Aorta (tissue), 5 donors: ENCODE measurements around the gene CDC42EP5. TPM values are rescaled to one million over a fixed set of nuclear protein-coding genes. Genes with fewer than 3 reads are reported as not detected.

ENCODE experiments used
- ATAC-seq: fragments of 200-7000 bp; cut with Tn5 transposase; one replicate; pipeline ENCODE4 v1.9.1; 2022; ENCODE audit warnings: moderate library complexity; ENCODE audit not compliant: low FRiP score
- DNase-seq, 2 donors: peaks; one replicate each; pipeline ENCODE4 v3.0.0-alpha.2; 2020
- H3K27ac ChIP-seq, 2 donors: one replicate each; pipeline ENCODE4 v1.5.1; 2013; ENCODE audit warnings: low read length in 2 of 2, mild to moderate bottlenecking in 2 of 2, moderate library complexity in 2 of 2, control low read depth in 1 of 2, inconsistent platforms in 1 of 2, low read depth in 1 of 2
- H3K27me3 ChIP-seq, 2 donors: one replicate each; pipeline ENCODE4 v1.6.1; 2013; ENCODE audit warnings: control low read depth in 1 of 2, low read length in 1 of 2, mild to moderate bottlenecking in 1 of 2, moderate library complexity in 1 of 2; ENCODE audit not compliant: insufficient read depth in 2 of 2, control insufficient read depth in 1 of 2
- H3K36me3 ChIP-seq, 2 donors: one replicate each; pipeline ENCODE4 v1.6.1; 2013; ENCODE audit warnings: control low read depth in 1 of 2, low read length in 1 of 2, mild to moderate bottlenecking in 1 of 2; ENCODE audit not compliant: insufficient read depth in 2 of 2, control insufficient read depth in 1 of 2
- H3K4me1 ChIP-seq, 2 donors: one replicate each; pipeline ENCODE4 v1.6.1; 2013; ENCODE audit warnings: low read length in 2 of 2, control low read depth in 1 of 2, mild to moderate bottlenecking in 1 of 2, moderate library complexity in 1 of 2; ENCODE audit not compliant: insufficient read depth in 2 of 2, control insufficient read depth in 1 of 2
- H3K4me3 ChIP-seq, 2 donors: one replicate each; pipeline ENCODE4 v1.5.1; 2013; ENCODE audit warnings: low read length in 2 of 2, control low read depth in 1 of 2, mild to moderate bottlenecking in 1 of 2
- H3K9me3 ChIP-seq: one replicate; pipeline ENCODE4 v1.6.1; 2013; ENCODE audit warnings: mild to moderate bottlenecking, low read length; ENCODE audit not compliant: control insufficient read depth
- WGBS, 2 donors: extraction: QIAGEN DNeasy Blood & Tissue Kit; methylation state at CpG; one replicate each; pipeline ENCODE4 v1.1.7; 2013; 5-methylcytosine and 5-hydroxymethylcytosine counted together
- intact Hi-C, 2 donors: fragments of 100-400 bp; cut with DNase I; formaldehyde crosslinking; loops; one replicate each; pipeline versions ENCODE4 v1.14.2 to v1.15.0; 2022
- polyA plus RNA-seq, 2 donors: library from polyadenylated mRNA; stranded (reverse); fragments of 200-250 nt; gene quantifications; one replicate each; pipeline ENCODE4 v1.2.3, GENCODE V29; 2013
- total RNA-seq, 2 donors: library from RNA; stranded (reverse); fragmentation: NEBNext Ultra II Directional; extraction: Animal tissue kit (Norgen Biotek cat#: 25700); gene quantifications; one replicate each; pipeline ENCODE4 v1.2.1, GENCODE V29; 2021
- donor health status: healthy with polysubstance abuse.
- donor health status: Bipolar disorder and iron deficiency.
- donor health status: DM: no; HTN: no; CAD: no.
- donor health status: DM: no; HTN: no; CAD: no.
- donor health status: DM: yes; HTN: yes; CAD: no.

CDC42EP5 gene
- total and polyA plus RNA-seq, 4 donors = 40.4 to 55.2 (median 48.9) TPM

- 2 to 3% methylated on average over 28 of the region's 28 CpGs for WGBS, 2 donors
- no peak overlapping the region for H3K27ac ChIP-seq
- DNase-seq = no peak
- no peak overlapping the region for H3K4me3 ChIP-seq
- no peaks in the 10 kb centered on the region for H3K27me3 ChIP-seq
- intact Hi-C loops = no loop called here
- no peaks in the 10 kb centered on the region for H3K4me1 ChIP-seq
- no peaks in the 10 kb centered on the region for H3K36me3 ChIP-seq
- no peaks in the 10 kb centered on the region for H3K9me3 ChIP-seq
- ATAC-seq = no peak
Measured at GRCh38 chr19:54415901-54416673, 57.0 kb downstream of the CDC42EP5 start.

GRCh38 chr19:54415208-54415900, 57.7 kb downstream of the CDC42EP5 start, which contains the start of gene TTYH1:
Gene TTYH1 (plus strand): TSS chr19:54415464. CDS start chr19:54415553, 89 bp downstream.
- no peak for DNase-seq
- Histone ChIP-seq H3K9me3 (no peaks in the 10 kb centered on the region), H3K27me3 (no peaks in the 10 kb centered on the region), H3K4me3 (no peak within 1 kb of the TSS), H3K27ac (no peak within 1 kb of the TSS), H3K36me3 (no peaks in the 10 kb centered on the region), H3K4me1 (no peaks in the 10 kb centered on the region)
- ATAC-seq = no peak
- 1 to 2% methylated on average over 46 to 68 of the region's 68 CpGs for WGBS, 2 donors
- intact Hi-C loops = no loop called here

Other genes starting within 250 kb of the CDC42EP5 start
- 10 to 100 TPM; 13.3 to 14.8 TPM for gene LILRA6, start 230.5 kb downstream of the CDC42EP5 start, total RNA-seq
- 1 to 10 TPM in 1 of 2 donors, under 1 TPM in 1; 0.43 to 4.8 TPM for gene LILRA6, start 230.5 kb downstream of the CDC42EP5 start, polyA plus RNA-seq
- gene LILRB5, start 216.0 kb downstream of the CDC42EP5 start, total RNA-seq = 10 to 100 TPM; 15.0 to 48.7 TPM
- 1 to 10 TPM; 2.7 to 8.4 TPM for gene LILRB5, start 216.0 kb downstream of the CDC42EP5 start, polyA plus RNA-seq
- 10 to 100 TPM; 10.2 to 22.7 TPM for gene LILRB2, start 192.2 kb downstream of the CDC42EP5 start, total RNA-seq
- gene LILRB2, start 192.2 kb downstream of the CDC42EP5 start, polyA plus RNA-seq = 1 to 10 TPM in 1 of 2 donors, under 1 TPM in 1; 0.38 to 2.0 TPM
- gene LILRA5, start 160.1 kb downstream of the CDC42EP5 start, total RNA-seq = 10 to 100 TPM in 1 of 2 donors, 1 to 10 TPM in 1; 5.5 to 10.8 TPM
- 1 to 10 TPM; 1.7 to 3.5 TPM for gene LILRA5, start 160.1 kb downstream of the CDC42EP5 start, polyA plus RNA-seq
- gene LILRA4, start 134.1 kb downstream of the CDC42EP5 start, total RNA-seq = not detected
- not detected for gene LILRA4, start 134.1 kb downstream of the CDC42EP5 start, polyA plus RNA-seq
- gene LAIR1, start 108.4 kb downstream of the CDC42EP5 start, total RNA-seq = 10 to 100 TPM; 27.4 to 78.4 TPM
- 10 to 100 TPM in 1 of 2 donors, 1 to 10 TPM in 1; 2.1 to 17.2 TPM for gene LAIR1, start 108.4 kb downstream of the CDC42EP5 start, polyA plus RNA-seq
- 1 to 10 TPM in 1 of 2 donors, under 1 TPM in 1; 0.94 to 2.2 TPM for gene TTYH1, start 57.8 kb downstream of the CDC42EP5 start, total RNA-seq
- under 1 TPM in 1 of 2 donors, not detected in 1; 0.03 TPM for gene TTYH1, start 57.8 kb downstream of the CDC42EP5 start, polyA plus RNA-seq
- gene LENG8, start 24.1 kb downstream of the CDC42EP5 start, total RNA-seq = 100 to 1,000 TPM; 166 to 274 TPM
- 100 to 1,000 TPM in 1 of 2 donors, 10 to 100 TPM in 1; 39.4 to 336 TPM for gene LENG8, start 24.1 kb downstream of the CDC42EP5 start, polyA plus RNA-seq
- gene LENG9, start 9.5 kb downstream of the CDC42EP5 start, total RNA-seq = 1 to 10 TPM; 5.4 to 7.4 TPM
- gene LENG9, start 9.5 kb downstream of the CDC42EP5 start, polyA plus RNA-seq = 1 to 10 TPM; 2.1 to 6.5 TPM
- 1 to 10 TPM in 1 of 2 donors, under 1 TPM in 1; 0.52 to 2.4 TPM for gene LAIR2, start 29.5 kb upstream of the CDC42EP5 start, total RNA-seq
- gene LAIR2, start 29.5 kb upstream of the CDC42EP5 start, polyA plus RNA-seq = not detected
- 1 to 10 TPM; 3.5 to 3.7 TPM for gene LILRA2, start 100.5 kb upstream of the CDC42EP5 start, total RNA-seq
- 10 to 100 TPM in 1 of 2 donors, 1 to 10 TPM in 1; 2.3 to 10.1 TPM for gene LILRA2, start 100.5 kb upstream of the CDC42EP5 start, polyA plus RNA-seq
- 1 to 10 TPM; 1.4 to 2.0 TPM for gene LILRA1, start 120.3 kb upstream of the CDC42EP5 start, total RNA-seq
- gene LILRA1, start 120.3 kb upstream of the CDC42EP5 start, polyA plus RNA-seq = under 1 TPM; 0.08 to 0.88 TPM
- gene LILRB1, start 157.2 kb upstream of the CDC42EP5 start, total RNA-seq = 10 to 100 TPM in 1 of 2 donors, 1 to 10 TPM in 1; 7.7 to 21.3 TPM
- gene LILRB1, start 157.2 kb upstream of the CDC42EP5 start, polyA plus RNA-seq = 1 to 10 TPM in 1 of 2 donors, under 1 TPM in 1; 0.61 to 6.3 TPM
- 10 to 100 TPM; 10.1 to 15.1 TPM for gene LILRB4, start 189.7 kb upstream of the CDC42EP5 start, total RNA-seq
- 10 to 100 TPM in 1 of 2 donors, under 1 TPM in 1; 1.00 to 11.4 TPM for gene LILRB4, start 189.7 kb upstream of the CDC42EP5 start, polyA plus RNA-seq